Gastrocnemius medialis (tissue), 4 donors: Measurements from ENCODE around the gene NLRC3.

ENCODE experiments used
- POLR2A ChIP-seq, 2 donors: fragments of 450-650 bp; IDR thresholded peaks; one replicate each; pipeline ENCODE4 v1.6.1; 2017; ENCODE audit warnings: antibody characterized with exemption in 2 of 2, mild to moderate bottlenecking in 2 of 2, moderate library complexity in 2 of 2
- TF ChIP-seq, protein P1 (sequence below), 5 experiments: fragments of 450-650 bp in 3 of 5; fragments of 200-600 bp in 2 of 5; sonication (generic) in 2 of 5; IDR thresholded peaks in 4 of 5; conservative IDR thresholded peaks in 1 of 5; 1 replicate in 4 of 5; 2 replicates in 1 of 5; pipeline ENCODE4 v1.5.1; 2016 to 2019; ENCODE audit warnings: antibody characterized with exemption in 5 of 5, mild to moderate bottlenecking in 3 of 5, moderate library complexity in 3 of 5

DNA sequence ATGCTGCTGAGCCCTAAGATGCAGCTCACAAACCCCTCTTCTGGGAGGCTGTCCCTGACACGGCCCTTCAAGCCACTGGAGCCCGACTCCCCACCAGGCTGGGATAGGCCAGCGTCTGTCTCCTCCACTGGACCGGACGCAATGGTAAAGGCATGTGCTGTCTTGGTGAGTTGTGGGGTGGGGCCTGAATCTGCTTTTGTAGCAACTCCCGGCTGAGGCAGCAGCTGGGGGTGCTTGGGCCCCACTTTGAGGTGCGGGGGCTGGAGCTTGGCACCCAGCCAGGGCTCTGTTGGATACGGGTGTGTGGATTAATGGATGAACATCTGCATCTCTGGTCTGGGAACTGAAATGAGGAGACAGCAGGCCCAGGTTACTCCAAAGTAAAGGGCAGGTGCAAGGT, 3.5 kb upstream of the NLRC3 start:
- TF ChIP-seq, protein P1, sequence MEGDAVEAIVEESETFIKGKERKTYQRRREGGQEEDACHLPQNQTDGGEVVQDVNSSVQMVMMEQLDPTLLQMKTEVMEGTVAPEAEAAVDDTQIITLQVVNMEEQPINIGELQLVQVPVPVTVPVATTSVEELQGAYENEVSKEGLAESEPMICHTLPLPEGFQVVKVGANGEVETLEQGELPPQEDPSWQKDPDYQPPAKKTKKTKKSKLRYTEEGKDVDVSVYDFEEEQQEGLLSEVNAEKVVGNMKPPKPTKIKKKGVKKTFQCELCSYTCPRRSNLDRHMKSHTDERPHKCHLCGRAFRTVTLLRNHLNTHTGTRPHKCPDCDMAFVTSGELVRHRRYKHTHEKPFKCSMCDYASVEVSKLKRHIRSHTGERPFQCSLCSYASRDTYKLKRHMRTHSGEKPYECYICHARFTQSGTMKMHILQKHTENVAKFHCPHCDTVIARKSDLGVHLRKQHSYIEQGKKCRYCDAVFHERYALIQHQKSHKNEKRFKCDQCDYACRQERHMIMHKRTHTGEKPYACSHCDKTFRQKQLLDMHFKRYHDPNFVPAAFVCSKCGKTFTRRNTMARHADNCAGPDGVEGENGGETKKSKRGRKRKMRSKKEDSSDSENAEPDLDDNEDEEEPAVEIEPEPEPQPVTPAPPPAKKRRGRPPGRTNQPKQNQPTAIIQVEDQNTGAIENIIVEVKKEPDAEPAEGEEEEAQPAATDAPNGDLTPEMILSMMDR (IDR thresholded peaks at IDR 0.05 in 4 of 5, conservative IDR thresholded peaks at IDR 0.05 in 1 of 5) = no peak
- no peak for TF ChIP-seq POLR2A (IDR thresholded peaks at IDR 0.05)
